H1 (cell line): Measurements from ENCODE around the gene EPHA5. TPM values are rescaled to one million over a fixed set of nuclear protein-coding genes. Genes with fewer than 3 reads are reported as not detected.

ENCODE experiments used
- CTCF ChIA-PET: fragments of 300-600 bp; sonication (Branson Sonifier 250); formaldehyde crosslinking; loops from one replicate; lab custom pipeline; 2021; ENCODE audit not compliant: partially characterized antibody; lab: Charles Lee
- POLR2A ChIA-PET: fragments of 300-600 bp; sonication (Branson Sonifier 250); formaldehyde crosslinking; loops from one replicate; lab custom pipeline; 2021; ENCODE audit warnings: inconsistent platforms; ENCODE audit not compliant: partially characterized antibody; lab: Charles Lee
- DNase-seq, 2 experiments: peaks; one replicate each; pipeline versions ENCODE4 v3.0.0 to v3.0.0-alpha.2; 2010 to 2022; ENCODE audit warnings: low spot score in 2 of 2, low read depth in 1 of 2, mixed read lengths in 1 of 2
- FAIRE-seq: peaks from 2 replicates; lab custom pipeline; 2011; peaks lifted over from hg19 to GRCh38; lab: Jason Lieb, UNC
- H2AFZ ChIP-seq: 2 replicates; pipeline ENCODE4 v1.8.1; 2012; ENCODE audit warnings: low read length, inconsistent platforms
- H2AK5ac ChIP-seq: 2 replicates; pipeline ENCODE4 v1.6.1; 2013; ENCODE audit warnings: low read depth, low read length
- H2BK120ac ChIP-seq: replicated peaks from 2 replicates; pipeline ENCODE3; 2013; ENCODE audit warnings: low read depth, low read length, inconsistent platforms
- H2BK12ac ChIP-seq: 2 replicates; pipeline ENCODE4 v1.6.1; 2013; ENCODE audit warnings: low read depth, low read length
- H2BK15ac ChIP-seq: 2 replicates; pipeline ENCODE4 v1.6.1; 2013; ENCODE audit warnings: low read length
- H2BK20ac ChIP-seq: 2 replicates; pipeline ENCODE4 v1.6.1; 2013; ENCODE audit warnings: low read length
- H2BK5ac ChIP-seq: 2 replicates; pipeline ENCODE4 v1.6.1; 2013; ENCODE audit warnings: low read depth, low read length
- H3K14ac ChIP-seq: 2 replicates; pipeline ENCODE4 v1.6.1; 2013; ENCODE audit warnings: inconsistent platforms; ENCODE audit not compliant: insufficient read length
- H3K18ac ChIP-seq: 2 replicates; pipeline ENCODE4 v1.6.1; 2013; ENCODE audit warnings: low read length; ENCODE audit errors: extremely low read depth
- H3K23ac ChIP-seq: 2 replicates; pipeline ENCODE4 v1.6.1; 2013; ENCODE audit warnings: inconsistent platforms; ENCODE audit not compliant: insufficient read length
- H3K23me2 ChIP-seq: 2 replicates; pipeline ENCODE4 v1.6.1; 2013; ENCODE audit warnings: low read depth, low read length
- H3K27ac ChIP-seq: 2 replicates; pipeline ENCODE4 v1.6.1; 2011; ENCODE audit warnings: low read depth, low read length, inconsistent platforms
- H3K27me3 ChIP-seq, 4 experiments: replicated peaks in 1 of 4; 1 replicate in 1 of 4; 2 replicates in 3 of 4; pipeline versions ENCODE4 v1.6.1 to v1.8.1; 2011 to 2013; ENCODE audit warnings: low read length in 3 of 4, mild to moderate bottlenecking in 3 of 4, inconsistent platforms in 2 of 4, mixed read lengths in 2 of 4, moderate library complexity in 1 of 4; ENCODE audit not compliant: control insufficient read depth in 3 of 4, insufficient read depth in 3 of 4; ENCODE audit errors: extremely low read depth in 1 of 4
- H3K36me3 ChIP-seq, 4 experiments: 2 replicates each; pipeline versions ENCODE4 v1.6.1 to v1.8.1; 2011 to 2013; ENCODE audit warnings: mild to moderate bottlenecking in 4 of 4, low read length in 3 of 4, moderate library complexity in 2 of 4, control low read depth in 1 of 4, inconsistent platforms in 1 of 4; ENCODE audit not compliant: insufficient read depth in 4 of 4, control insufficient read depth in 2 of 4
- H3K4ac ChIP-seq: replicated peaks from 2 replicates; pipeline ENCODE3; 2013; ENCODE audit warnings: low read length, low read depth, mixed read lengths, inconsistent platforms; ENCODE audit not compliant: insufficient read length
- H3K4me1 ChIP-seq, 4 experiments: replicated peaks in 1 of 4; 1 replicate in 1 of 4; 2 replicates in 3 of 4; pipeline versions ENCODE4 v1.6.1 to v1.8.1; 2011 to 2013; ENCODE audit warnings: low read length in 3 of 4, inconsistent platforms in 2 of 4, mixed read lengths in 1 of 4; ENCODE audit not compliant: insufficient read depth in 4 of 4, control insufficient read depth in 3 of 4
- H3K4me2 ChIP-seq, 2 experiments: 2 replicates each; pipeline versions ENCODE4 v1.6.1 to v1.8.1; 2011 to 2013; ENCODE audit warnings: low read depth in 2 of 2, low read length in 2 of 2, control low read depth in 1 of 2, inconsistent platforms in 1 of 2, mild to moderate bottlenecking in 1 of 2; ENCODE audit not compliant: insufficient read depth in 1 of 2
- H3K4me3 ChIP-seq, 4 experiments: fragments of 200-600, 300-600 bp in 1 of 4; sonication (generic), shearing (Covaris generic), sonication (Bioruptor Twin) in 1 of 4; 2 replicates each; pipeline versions ENCODE4 v1.5.1 to v1.8.1; 2011 to 2016; ENCODE audit warnings: low read length in 4 of 4, low read depth in 3 of 4, control low read depth in 2 of 4, inconsistent platforms in 2 of 4, mild to moderate bottlenecking in 2 of 4, mixed read lengths in 1 of 4, moderate library complexity in 1 of 4; ENCODE audit not compliant: insufficient read depth in 2 of 4; ENCODE audit errors: extremely low read depth in 1 of 4
- H3K56ac ChIP-seq: replicated peaks from 2 replicates; pipeline ENCODE3; 2013; ENCODE audit warnings: low read depth, mild to moderate bottlenecking, mixed read lengths, low read length, inconsistent platforms; ENCODE audit not compliant: insufficient read length
- H3K79me1 ChIP-seq: 2 replicates; pipeline ENCODE4 v1.6.1; 2013; ENCODE audit warnings: low read depth, low read length, control low read depth
- H3K79me2 ChIP-seq, 2 experiments: 2 replicates each; pipeline versions ENCODE4 v1.6.1 to v1.8.1; 2012 to 2013; ENCODE audit warnings: low read length in 2 of 2, mild to moderate bottlenecking in 2 of 2, inconsistent platforms in 1 of 2; ENCODE audit not compliant: insufficient read depth in 2 of 2, control insufficient read depth in 1 of 2
- H3K9ac ChIP-seq, 4 experiments: replicated peaks in 1 of 4; 1 replicate in 1 of 4; 2 replicates in 3 of 4; pipeline versions ENCODE4 v1.6.1 to v1.8.1; 2011 to 2013; ENCODE audit warnings: low read depth in 3 of 4, low read length in 3 of 4, control low read depth in 2 of 4, mild to moderate bottlenecking in 2 of 4, moderate library complexity in 2 of 4, inconsistent platforms in 1 of 4; ENCODE audit errors: extremely low read depth in 1 of 4
- H3K9me3 ChIP-seq, 2 experiments: 2 replicates each; pipeline versions ENCODE4 v1.6.1 to v1.8.1; 2012 to 2013; ENCODE audit warnings: mild to moderate bottlenecking in 2 of 2, moderate library complexity in 2 of 2, control low read depth in 1 of 2, inconsistent platforms in 1 of 2, low read depth in 1 of 2, low read length in 1 of 2, mixed read lengths in 1 of 2; ENCODE audit not compliant: insufficient read depth in 2 of 2
- H4K20me1 ChIP-seq, 2 experiments: replicated peaks in 1 of 2; 2 replicates each; pipeline versions ENCODE3 to v1.8.1; 2011 to 2013; ENCODE audit warnings: inconsistent platforms in 2 of 2, low read length in 2 of 2, mild to moderate bottlenecking in 1 of 2; ENCODE audit not compliant: insufficient read depth in 2 of 2, control insufficient read depth in 1 of 2
- H4K5ac ChIP-seq: 2 replicates; pipeline ENCODE4 v1.6.1; 2013; ENCODE audit warnings: low read length, low read depth, mixed read lengths, inconsistent platforms; ENCODE audit not compliant: insufficient read length
- H4K8ac ChIP-seq: 2 replicates; pipeline ENCODE4 v1.8.0; 2013; ENCODE audit warnings: mild to moderate bottlenecking, moderate library complexity, low read length, inconsistent platforms; ENCODE audit not compliant: insufficient read depth; ENCODE audit errors: extremely low read depth
- H4K91ac ChIP-seq: replicated peaks from 2 replicates; pipeline ENCODE3; 2013; ENCODE audit warnings: low read length, mixed read lengths, inconsistent platforms; ENCODE audit not compliant: insufficient read length
- CEBPB ChIP-seq: IDR thresholded peaks from 2 replicates; pipeline ENCODE4 v1.6.1; 2012; ENCODE audit warnings: low read depth, low read length
- TBP ChIP-seq: IDR thresholded peaks from 2 replicates; pipeline ENCODE4 v1.6.1; 2011; ENCODE audit warnings: low read depth, low read length, improper control_type of control experiment
- WGBS, 2 experiments: shearing (Covaris generic) in 1 of 2; methylation state at CpG; one replicate each; pipeline versions ENCODE4 v1.1.6 to v1.1.7; 2013 to 2015; ENCODE audit warnings: low lambda C conversion rate in 2 of 2, mixed read lengths in 2 of 2, inconsistent platforms in 1 of 2, low coverage in 1 of 2, missing lambda C conversion rate in 1 of 2; ENCODE audit not compliant: insufficient replicate concordance in 2 of 2, insufficient coverage in 1 of 2, insufficient read length in 1 of 2; ENCODE audit errors: extremely low coverage in 1 of 2, missing lambda C conversion rate in 1 of 2; 5-methylcytosine and 5-hydroxymethylcytosine counted together
- polyA plus RNA-seq, 7 experiments: library from polyadenylated mRNA; depleted of rRNA in 3 of 7; stranded (reverse) in 5 of 7; unstranded in 2 of 7; fragments of >200 nt in 5 of 7; fragments of 200-250 nt in 2 of 7; gene quantifications; 1 replicate in 5 of 7; 2 replicates in 1 of 7; 4 replicates in 1 of 7; pipeline versions ENCODE4 v1.2.1 to v1.2.3, GENCODE V29; 2011 to 2013; ENCODE audit warnings: missing spikeins in 2 of 7, mixed read lengths in 2 of 7
- total RNA-seq: library from RNA; stranded (reverse); fragmentation: NEBNext Ultra II Directional; extraction: Animal tissue kit (Norgen Biotek cat#: 25700); gene quantifications from 2 replicates; pipeline ENCODE4 v1.2.1, GENCODE V29; 2021

Gene EPHA5
- total and polyA plus RNA-seq, 2 of the 8 experiments (the other 6 are each of a cell fraction or from before 2014, with no cell fraction given) = 0.03 to 0.11 TPM

DNA sequence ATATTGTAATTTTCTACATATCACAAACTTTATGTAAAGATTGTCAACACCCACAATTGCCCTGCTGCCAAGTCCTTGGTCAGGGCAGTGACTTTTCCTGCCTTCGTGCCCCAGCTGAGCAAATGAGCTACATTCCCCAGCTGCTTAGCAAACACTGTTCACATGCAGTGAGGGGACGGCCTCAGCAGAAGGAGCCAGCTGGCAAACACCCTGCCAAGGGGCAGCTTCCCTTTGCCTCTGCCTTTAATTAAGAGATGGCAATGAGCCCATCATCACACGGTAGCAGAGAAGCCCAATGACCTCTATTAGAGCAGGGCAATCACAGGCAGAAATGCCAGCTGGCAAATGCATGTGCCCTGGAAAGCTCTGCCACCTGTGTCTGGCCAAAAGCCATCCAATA is 253.4 kb downstream of the EPHA5 start:
- H3K36me3 ChIP-seq = no peaks in the 10 kb centered on the region
- H3K4me3 ChIP-seq = no peak overlapping the region
- no peak overlapping the region for H2BK120ac ChIP-seq
- H4K8ac ChIP-seq = no peak overlapping the region
- H3K14ac ChIP-seq = no peak overlapping the region
- no peak overlapping the region for H2BK15ac ChIP-seq
- 0 out of 2 replicates have a peak overlapping the region, but pooled peaks have one; percentile 77 for H2AFZ ChIP-seq
- H3K56ac ChIP-seq = no peak overlapping the region
- H4K5ac ChIP-seq = no peak overlapping the region
- H3K27ac ChIP-seq = no peak overlapping the region
- no peaks in the 10 kb centered on the region for H3K4me1 ChIP-seq
- H3K79me2 ChIP-seq = no peaks in the 10 kb centered on the region
- no peak overlapping the region for H3K23ac ChIP-seq
- ChIA-PET CTCF (interaction anchor here (1.2 kb wide), 1 partner anchor 366 kb away, joined by 3 read pairs; no protein-coding TSS in a partner anchor), POLR2A (no interaction called here)
- no peak overlapping the region for H4K91ac ChIP-seq
- no peak overlapping the region for H2BK12ac ChIP-seq
- no peak overlapping the region for H3K4me2 ChIP-seq
- no peak overlapping the region for H3K18ac ChIP-seq
- no peaks in the 10 kb centered on the region for H3K27me3 ChIP-seq
- no peak overlapping the region for H2BK5ac ChIP-seq
- no peaks in the 10 kb centered on the region for H3K9me3 ChIP-seq
- H4K20me1 ChIP-seq = no peaks in the 10 kb centered on the region
- no peak overlapping the region for H3K4ac ChIP-seq
- H3K23me2 ChIP-seq = no peaks in the 10 kb centered on the region
- no peak overlapping the region for H3K9ac ChIP-seq
- no peak overlapping the region for H2BK20ac ChIP-seq
- FAIRE-seq (no peak), DNase-seq (no peak)
- WGBS, 2 experiments = 80% methylated on average over 3 of the region's 3 CpGs; no CpG with 5 or more reads in 1 of the 2 experiments
- H2AK5ac ChIP-seq = no peak overlapping the region
- TF ChIP-seq TBP (peak; percentile 89), CEBPB (no peak)
- H3K79me1 ChIP-seq = no peaks in the 10 kb centered on the region
